Measurements from ENCODE around the gene ZNF593. TPM values are rescaled to one million over a fixed set of nuclear protein-coding genes. Genes with fewer than 3 reads are reported as not detected.

ZNF593 gene
- total RNA-seq, 1 donor from 2014 or later = 22.4 TPM

DNA sequence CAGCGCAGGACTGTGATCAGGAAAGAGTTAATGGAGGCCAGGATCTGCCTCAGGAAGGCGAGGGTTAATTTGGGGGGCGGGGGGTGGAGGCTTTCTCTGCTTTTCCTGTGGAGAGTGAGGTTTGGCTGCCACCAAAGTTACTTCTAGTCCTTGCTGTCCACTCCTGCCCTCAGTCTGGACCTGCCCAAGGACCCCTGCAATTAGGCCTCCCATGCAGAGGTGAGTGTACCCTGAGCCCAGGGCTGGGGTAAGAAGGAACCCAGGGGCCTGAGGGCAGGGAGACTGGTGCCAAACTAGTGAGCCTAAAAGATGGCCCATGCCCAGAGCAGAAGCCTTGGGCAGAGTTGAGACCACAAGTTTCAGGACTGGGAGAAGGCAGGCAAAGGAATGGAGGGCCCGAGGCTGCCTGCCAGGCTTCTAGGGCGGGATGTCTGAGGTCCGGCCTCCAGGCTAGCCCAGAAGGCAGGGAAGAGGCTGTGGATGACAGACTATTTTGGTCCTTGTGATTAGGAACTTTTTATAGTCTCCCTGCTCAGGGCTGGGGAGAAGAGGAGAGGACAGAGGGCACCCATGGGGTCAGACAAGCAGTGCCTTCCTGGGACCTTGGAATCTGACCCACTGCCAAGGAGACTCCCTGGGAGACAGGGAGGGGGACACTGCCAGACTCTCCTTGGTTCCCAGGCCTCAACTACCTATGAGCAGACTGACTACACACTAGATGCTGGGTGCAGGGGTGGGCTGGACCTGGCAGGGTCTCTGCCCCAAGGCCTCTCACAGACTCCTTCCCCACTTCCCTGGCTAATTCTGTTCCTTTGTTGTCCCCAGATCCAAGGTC, 10.6 kb upstream of the ZNF593 start, which contains the start of gene FAM110D:
Gene FAM110D (plus strand): TSS at position 172 of the 835 bp plus-strand sequence. CDS start 2,213 bp downstream, outside the sequence.
- Mint-ChIP-seq H3K27ac (ENCODE audit: unreplicated experiment) (peak within 1 kb of the TSS; percentile 32), H3K36me3 (ENCODE audit: low read depth) (no peaks in the 10 kb centered on the region), H3K4me1 (ENCODE audit: low read depth) (peaks cover 24% of the 10 kb centered on the region), H3K9me3 (ENCODE audit: low read depth) (no peaks in the 10 kb centered on the region), H3K4me3 (ENCODE audit: unreplicated experiment) (peak within 1 kb of the TSS; percentile 44), H3K27me3 (ENCODE audit: low read depth) (peaks cover 3% of the 10 kb centered on the region)
- DNase-seq (ENCODE audit: low spot score) = peak; percentile 41
- TF ChIP-seq, protein P1, sequence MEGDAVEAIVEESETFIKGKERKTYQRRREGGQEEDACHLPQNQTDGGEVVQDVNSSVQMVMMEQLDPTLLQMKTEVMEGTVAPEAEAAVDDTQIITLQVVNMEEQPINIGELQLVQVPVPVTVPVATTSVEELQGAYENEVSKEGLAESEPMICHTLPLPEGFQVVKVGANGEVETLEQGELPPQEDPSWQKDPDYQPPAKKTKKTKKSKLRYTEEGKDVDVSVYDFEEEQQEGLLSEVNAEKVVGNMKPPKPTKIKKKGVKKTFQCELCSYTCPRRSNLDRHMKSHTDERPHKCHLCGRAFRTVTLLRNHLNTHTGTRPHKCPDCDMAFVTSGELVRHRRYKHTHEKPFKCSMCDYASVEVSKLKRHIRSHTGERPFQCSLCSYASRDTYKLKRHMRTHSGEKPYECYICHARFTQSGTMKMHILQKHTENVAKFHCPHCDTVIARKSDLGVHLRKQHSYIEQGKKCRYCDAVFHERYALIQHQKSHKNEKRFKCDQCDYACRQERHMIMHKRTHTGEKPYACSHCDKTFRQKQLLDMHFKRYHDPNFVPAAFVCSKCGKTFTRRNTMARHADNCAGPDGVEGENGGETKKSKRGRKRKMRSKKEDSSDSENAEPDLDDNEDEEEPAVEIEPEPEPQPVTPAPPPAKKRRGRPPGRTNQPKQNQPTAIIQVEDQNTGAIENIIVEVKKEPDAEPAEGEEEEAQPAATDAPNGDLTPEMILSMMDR (IDR thresholded peaks at IDR 0.05) = no peak

DNA sequence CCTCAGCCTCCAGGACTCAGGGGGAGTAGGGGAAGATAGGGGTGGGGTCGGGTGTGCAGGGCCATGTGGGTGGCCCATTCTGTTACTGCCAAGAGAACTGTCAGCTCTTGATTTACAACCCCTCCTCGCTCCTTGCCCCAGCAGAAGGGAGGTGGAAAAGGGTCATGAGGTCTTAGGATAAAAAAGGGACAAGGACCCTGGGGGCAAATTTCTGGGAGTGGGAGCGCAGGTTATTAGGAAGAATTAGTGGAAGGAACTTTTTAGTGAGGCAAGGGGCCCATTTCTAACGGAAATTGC, 10.0 kb upstream of the ZNF593 start:
- peak overlapping the region; percentile 44 for H3K4me3 Mint-ChIP-seq (ENCODE audit: unreplicated experiment)
- H3K4me1 Mint-ChIP-seq (ENCODE audit: low read depth) = peaks cover 26% of the 10 kb centered on the region
- peaks cover 3% of the 10 kb centered on the region for H3K27me3 Mint-ChIP-seq (ENCODE audit: low read depth)
- TF ChIP-seq, protein P1 (IDR thresholded peaks at IDR 0.05) = no peak
- H3K9me3 Mint-ChIP-seq (ENCODE audit: low read depth) = no peaks in the 10 kb centered on the region
- no peaks in the 10 kb centered on the region for H3K36me3 Mint-ChIP-seq (ENCODE audit: low read depth)
- H3K27ac Mint-ChIP-seq (ENCODE audit: unreplicated experiment) = no peak overlapping the region
- no peak for DNase-seq (ENCODE audit: low spot score)

DNA sequence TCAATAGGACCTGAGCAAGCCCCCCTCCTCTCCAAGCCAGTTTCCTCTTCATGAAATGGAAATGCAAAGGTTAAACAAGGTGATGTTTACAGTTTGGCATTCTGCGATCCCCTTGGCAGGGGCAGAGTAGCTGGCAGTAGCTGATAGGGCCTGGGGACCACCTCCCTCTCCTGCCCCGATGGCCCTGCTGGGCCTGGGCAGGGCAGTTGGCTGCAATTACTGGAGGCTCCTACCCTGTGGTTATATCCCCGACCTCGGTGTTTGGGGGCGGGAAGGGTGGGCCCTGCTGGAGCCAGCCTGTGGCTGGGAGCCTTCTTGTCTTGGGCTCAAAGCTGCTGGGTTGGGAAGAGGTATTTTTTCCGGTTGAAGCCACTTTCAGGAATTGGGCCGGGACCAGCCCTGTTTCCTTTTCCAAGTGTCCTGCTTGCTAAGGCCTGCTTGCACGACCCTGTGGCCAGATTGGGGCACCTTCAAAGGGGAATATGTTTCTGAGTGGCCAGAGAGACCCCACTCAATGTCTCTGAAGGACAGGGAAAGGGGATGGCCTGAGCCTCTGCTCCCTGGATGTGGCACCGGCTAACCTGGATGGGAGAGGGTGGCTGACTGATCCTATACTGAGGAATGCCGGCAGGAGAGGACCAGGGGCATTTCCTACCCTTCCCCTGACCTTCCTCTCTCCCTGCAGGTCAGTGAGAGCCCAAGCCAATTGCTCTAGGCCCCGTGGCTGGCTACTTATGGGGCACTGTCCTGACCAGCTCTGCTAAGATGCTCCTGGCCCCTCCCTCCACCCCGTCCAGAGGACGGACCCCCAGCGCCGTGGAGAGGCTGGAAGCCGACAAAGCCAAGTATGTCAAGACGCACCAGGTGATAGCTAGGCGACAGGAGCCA, 8.9 kb upstream of the ZNF593 start:
- H3K27ac Mint-ChIP-seq (ENCODE audit: unreplicated experiment) = no peak overlapping the region
- H3K4me3 Mint-ChIP-seq (ENCODE audit: unreplicated experiment) = peak overlapping the region; percentile 51
- TF ChIP-seq, protein P1 (IDR thresholded peaks at IDR 0.05) = no peak
- H3K9me3 Mint-ChIP-seq (ENCODE audit: low read depth) = no peaks in the 10 kb centered on the region
- no peaks in the 10 kb centered on the region for H3K36me3 Mint-ChIP-seq (ENCODE audit: low read depth)
- DNase-seq (ENCODE audit: low spot score) = peak; percentile 57
- H3K4me1 Mint-ChIP-seq (ENCODE audit: low read depth) = peaks cover 26% of the 10 kb centered on the region
- H3K27me3 Mint-ChIP-seq (ENCODE audit: low read depth) = peaks cover 3% of the 10 kb centered on the region

DNA sequence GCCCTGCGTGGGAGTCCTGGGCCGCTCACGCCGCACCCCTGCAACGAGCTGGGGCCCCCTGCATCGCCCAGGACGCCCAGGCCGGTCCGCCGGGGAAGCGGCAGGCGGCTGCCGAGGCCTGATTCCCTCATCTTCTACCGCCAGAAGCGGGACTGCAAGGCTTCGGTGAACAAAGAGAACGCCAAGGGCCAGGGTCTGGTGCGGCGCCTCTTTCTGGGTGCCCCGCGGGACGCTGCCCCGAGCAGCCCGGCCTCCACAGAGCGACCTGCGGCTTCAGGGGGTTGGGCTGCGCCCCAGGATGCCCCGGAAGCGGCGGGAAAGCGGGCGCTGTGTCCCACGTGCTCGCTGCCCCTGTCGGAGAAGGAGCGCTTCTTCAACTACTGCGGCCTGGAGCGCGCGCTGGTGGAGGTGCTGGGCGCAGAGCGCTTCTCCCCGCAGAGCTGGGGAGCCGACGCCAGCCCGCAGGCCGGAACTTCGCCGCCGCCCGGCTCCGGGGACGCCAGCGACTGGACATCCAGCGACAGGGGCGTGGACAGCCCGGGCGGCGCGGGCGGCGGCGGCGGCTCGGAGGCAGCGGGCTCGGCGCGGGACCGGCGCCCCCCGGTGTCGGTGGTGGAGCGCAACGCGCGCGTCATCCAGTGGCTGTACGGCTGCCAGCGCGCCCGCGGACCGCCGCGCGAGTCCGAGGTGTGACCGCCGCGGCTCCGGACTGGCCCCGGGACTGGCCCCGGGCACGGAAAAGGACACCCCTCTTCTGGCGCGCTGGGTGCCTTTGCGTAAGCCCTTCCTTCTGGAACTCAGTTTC, 8.1 kb upstream of the ZNF593 start:
- H3K4me3 Mint-ChIP-seq (ENCODE audit: unreplicated experiment) = peak overlapping the region; percentile 69
- H3K27me3 Mint-ChIP-seq (ENCODE audit: low read depth) = no peaks in the 10 kb centered on the region
- peaks cover 20% of the 10 kb centered on the region for H3K4me1 Mint-ChIP-seq (ENCODE audit: low read depth)
- no peaks in the 10 kb centered on the region for H3K9me3 Mint-ChIP-seq (ENCODE audit: low read depth)
- DNase-seq (ENCODE audit: low spot score) = peak; percentile 79
- H3K36me3 Mint-ChIP-seq (ENCODE audit: low read depth) = no peaks in the 10 kb centered on the region
- TF ChIP-seq, protein P1 (IDR thresholded peaks at IDR 0.05) = peak; percentile 69
- H3K27ac Mint-ChIP-seq (ENCODE audit: unreplicated experiment) = no peak overlapping the region

Measured in chondrocyte (in vitro differentiated cells).